ENCODE measurements around the gene ABCA1. TPM values are rescaled to one million over a fixed set of nuclear protein-coding genes. Genes with fewer than 3 reads are reported as not detected.

ABCA1 gene
- total RNA-seq, 4 donors from 2014 or later = 87.3 to 188 (median 124) TPM

DNA sequence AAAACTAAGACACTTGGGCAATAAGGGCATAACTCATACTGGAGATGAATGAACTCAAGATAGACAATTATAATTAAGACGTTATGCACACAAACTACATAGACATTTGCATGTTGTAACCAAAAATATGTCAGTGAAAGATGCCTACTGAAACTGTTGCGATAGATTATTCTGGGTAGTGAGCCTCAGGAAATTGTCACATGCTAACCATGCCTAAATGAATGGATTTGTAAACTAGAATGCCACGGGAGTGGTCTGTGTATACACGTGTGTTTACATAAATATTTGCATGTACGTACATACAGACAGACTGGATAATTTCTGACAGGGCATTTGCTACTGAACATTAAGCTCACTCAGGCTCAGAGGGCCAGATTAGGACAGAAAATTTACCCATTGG lies 162.8 kb downstream of the ABCA1 start:
- no peak for DNase-seq (ENCODE audit: low spot score)
- ATAC-seq (ENCODE audit: low FRiP score) = no peak
- TF ChIP-seq, protein P1, sequence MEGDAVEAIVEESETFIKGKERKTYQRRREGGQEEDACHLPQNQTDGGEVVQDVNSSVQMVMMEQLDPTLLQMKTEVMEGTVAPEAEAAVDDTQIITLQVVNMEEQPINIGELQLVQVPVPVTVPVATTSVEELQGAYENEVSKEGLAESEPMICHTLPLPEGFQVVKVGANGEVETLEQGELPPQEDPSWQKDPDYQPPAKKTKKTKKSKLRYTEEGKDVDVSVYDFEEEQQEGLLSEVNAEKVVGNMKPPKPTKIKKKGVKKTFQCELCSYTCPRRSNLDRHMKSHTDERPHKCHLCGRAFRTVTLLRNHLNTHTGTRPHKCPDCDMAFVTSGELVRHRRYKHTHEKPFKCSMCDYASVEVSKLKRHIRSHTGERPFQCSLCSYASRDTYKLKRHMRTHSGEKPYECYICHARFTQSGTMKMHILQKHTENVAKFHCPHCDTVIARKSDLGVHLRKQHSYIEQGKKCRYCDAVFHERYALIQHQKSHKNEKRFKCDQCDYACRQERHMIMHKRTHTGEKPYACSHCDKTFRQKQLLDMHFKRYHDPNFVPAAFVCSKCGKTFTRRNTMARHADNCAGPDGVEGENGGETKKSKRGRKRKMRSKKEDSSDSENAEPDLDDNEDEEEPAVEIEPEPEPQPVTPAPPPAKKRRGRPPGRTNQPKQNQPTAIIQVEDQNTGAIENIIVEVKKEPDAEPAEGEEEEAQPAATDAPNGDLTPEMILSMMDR (IDR thresholded peaks at IDR 0.05) = no peak

- DNase-seq (ENCODE audit: low spot score) (no peak), ATAC-seq (ENCODE audit: low FRiP score) (no peak)
- TF ChIP-seq, protein P1 (IDR thresholded peaks at IDR 0.05) = no peak
These were observed 169.0 kb downstream of the ABCA1 start for GRCh38 chr9:104758974-104759373.

- TF ChIP-seq, protein P1 (IDR thresholded peaks at IDR 0.05) = no peak
- no peak for ATAC-seq (ENCODE audit: low FRiP score)
- DNase-seq (ENCODE audit: low spot score) = no peak
These were observed 177.7 kb downstream of the ABCA1 start for GRCh38 chr9:104750185-104750767.

DNA sequence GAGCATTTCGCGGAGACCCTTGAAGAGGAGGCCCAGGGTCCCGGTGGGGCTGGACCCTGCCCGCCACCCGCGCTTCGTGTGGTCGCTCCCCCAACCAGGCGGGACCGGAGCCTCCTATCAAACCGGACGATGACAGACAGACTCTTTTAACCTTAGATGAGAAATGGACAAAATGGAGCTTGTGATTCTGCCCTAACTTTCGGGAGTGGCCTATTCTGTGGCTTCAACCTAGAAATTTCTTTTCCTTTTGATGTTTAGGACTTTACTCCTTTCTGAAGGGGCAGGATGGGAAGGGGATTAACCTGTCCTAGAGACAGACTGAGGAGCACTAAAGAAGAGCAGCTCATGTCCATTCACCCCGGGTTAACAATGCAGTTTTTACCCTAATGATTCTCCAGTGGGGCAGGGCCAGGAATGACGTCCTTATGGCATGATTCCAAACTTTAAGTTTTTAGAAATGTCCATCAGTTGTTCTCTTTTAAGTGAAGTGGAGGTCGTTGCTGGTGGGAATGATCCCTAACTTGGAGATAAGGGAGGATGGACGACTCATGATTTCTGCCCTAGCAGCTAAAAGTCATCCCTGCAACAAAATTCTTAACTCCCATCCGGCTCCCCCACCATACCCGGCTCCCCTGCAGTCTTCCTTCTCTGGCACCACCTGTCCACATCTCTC lies 179.5 kb downstream of the ABCA1 start:
- TF ChIP-seq, protein P1 (IDR thresholded peaks at IDR 0.05) = no peak
- ATAC-seq (ENCODE audit: low FRiP score) (peak; percentile 3), DNase-seq (ENCODE audit: low spot score) (no peak)

- ATAC-seq (ENCODE audit: low FRiP score) (peak; percentile 94), DNase-seq (ENCODE audit: low spot score) (peak; percentile 48)
- TF ChIP-seq, protein P1 (IDR thresholded peaks at IDR 0.05) = no peak
These were observed 180.2 kb downstream of the ABCA1 start, which contains the start of gene NIPSNAP3A for GRCh38 chr9:104747565-104748358. NIPSNAP3A (plus strand) TSS chr9:104747683; CDS start chr9:104747793, 110 bp downstream.

GRCh38 chr9:104747245-104747564 lies 180.8 kb downstream of the ABCA1 start:
- peak; percentile 32 for ATAC-seq (ENCODE audit: low FRiP score)
- TF ChIP-seq, protein P1 (IDR thresholded peaks at IDR 0.05) = no peak
- DNase-seq (ENCODE audit: low spot score) = no peak

Data from omental fat pad (tissue), 4 donors.